Measurements from ENCODE around the gene ATPAF2.

Gene ATPAF2

GRCh38 chr17:17983376-17983775, 55.6 kb downstream of the ATPAF2 start:
- DNase-seq = no peak

GRCh38 chr17:17982801-17983200, 56.2 kb downstream of the ATPAF2 start:
- no peak for DNase-seq

- DNase-seq = no peak
These were observed 57.6 kb downstream of the ATPAF2 start for GRCh38 chr17:17981330-17981729.

DNA sequence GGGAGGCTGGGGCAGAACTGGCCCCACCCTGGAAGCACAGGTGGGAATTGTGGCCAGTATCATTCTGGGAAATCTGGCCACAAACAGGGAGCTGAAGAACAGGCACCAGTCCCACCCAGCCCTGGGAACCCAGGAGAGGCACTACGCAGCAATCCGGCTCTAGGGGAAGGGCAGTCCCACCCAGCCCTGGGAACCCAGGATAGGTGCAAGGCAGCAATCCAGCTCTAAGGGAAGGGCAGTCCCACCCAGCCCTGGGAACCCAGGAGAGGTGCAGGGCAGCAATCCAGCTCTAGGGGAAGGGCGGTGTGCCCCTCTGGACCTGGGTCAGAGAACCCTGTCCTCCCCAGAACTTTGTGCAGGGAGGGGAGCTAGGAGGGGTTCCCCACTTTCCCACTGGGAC, 59.2 kb downstream of the ATPAF2 start:
- no peak for DNase-seq

DNA sequence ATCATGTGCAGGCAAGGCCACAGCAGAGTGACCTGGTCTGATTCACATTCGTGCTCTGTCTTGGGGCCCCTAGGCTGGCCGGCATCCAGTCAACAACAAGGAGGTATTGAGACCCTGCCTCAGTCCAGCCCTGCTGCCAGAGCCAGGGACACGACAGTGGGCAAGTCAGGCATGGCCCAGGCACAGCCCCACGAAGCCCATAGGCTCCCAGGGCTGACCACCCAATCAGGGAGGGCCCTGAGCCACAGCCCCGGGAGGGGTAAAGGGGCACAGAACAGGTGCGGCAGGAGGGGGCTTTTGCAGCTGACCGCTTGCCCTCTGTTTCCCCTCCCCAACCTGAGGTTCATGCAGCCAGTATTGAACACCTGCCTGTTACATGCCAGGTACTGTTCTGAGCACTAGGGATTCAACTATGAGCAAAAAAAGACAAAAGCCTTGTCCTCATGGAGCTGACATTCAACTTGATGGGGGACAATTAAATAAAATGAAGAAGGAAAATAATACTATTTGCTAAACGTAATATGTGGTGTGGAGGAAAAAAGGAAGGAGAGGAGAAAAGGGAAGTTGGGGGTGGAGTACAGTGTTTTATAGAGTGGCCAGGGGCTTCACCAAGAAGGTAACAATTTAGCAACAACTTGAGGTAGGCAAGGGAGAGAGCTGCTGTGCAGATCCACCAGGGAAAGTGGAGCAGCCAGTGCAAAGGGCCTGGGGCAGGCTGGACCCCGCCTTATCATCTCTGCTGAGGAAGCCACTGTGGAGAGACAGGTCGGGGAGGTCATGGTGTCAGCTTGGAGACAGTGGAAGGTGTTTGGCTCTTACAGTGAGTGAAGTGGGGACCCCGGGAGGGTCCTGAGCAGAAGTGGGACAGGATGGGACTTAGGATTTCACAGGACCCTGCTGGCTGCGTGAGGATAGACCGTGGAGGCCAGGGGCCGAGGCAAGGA, 60.2 kb downstream of the ATPAF2 start:
- DNase-seq = no peak

DNA sequence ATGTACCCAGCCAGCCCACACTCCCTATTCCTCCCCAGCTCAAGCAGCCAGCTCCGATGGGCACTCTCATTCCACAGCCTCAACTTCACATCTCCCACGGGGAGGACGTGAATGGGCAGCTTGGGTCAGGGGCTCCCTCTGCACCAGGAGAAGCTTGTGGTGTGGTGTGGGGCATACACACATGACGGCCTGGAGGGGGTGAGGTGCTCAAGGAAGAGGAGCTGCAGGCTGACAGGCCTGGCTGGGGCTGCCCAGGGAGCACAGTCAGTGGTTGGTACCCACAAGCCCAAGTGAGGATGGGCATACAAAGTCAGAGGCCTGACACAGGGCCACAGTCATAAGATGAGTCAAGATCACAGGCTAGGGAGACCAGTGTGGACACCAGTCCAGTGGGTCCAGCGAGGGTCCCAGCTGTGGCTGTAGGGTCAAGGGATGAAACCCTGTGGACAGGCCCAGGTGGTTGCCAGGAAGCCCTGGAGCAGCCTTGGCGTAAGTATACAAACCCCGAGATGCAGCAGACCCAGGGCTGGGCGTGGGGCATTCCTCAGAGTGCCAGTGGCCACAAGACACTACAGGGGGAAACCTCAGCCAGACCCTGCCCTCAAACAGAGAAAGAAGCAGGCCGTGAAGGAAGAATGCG, 61.9 kb downstream of the ATPAF2 start:
- DNase-seq = no peak

- no peak for DNase-seq
These were observed 63.5 kb downstream of the ATPAF2 start for GRCh38 chr17:17975436-17975835.

DNA sequence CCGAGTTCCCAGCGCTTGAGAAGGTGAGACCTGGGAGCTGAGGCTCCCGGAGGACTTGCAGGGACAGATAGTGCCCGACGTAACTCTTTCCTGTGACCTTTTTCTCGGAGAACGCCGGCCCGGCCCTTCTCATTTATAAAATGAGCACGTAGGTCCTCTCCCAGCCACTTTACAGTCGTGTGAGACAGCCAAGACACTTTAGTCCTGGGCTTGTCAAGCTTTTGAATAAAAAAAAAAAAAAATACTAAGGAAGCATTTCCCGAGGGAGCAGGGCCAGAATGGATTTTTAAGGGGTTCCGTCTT, 66.1 kb downstream of the ATPAF2 start:
- DNase-seq = no peak

- peak; percentile 100 for DNase-seq
These were observed 66.6 kb downstream of the ATPAF2 start, which contains the start of the genes DRC3 and TOM1L2 for GRCh38 chr17:17972126-17972951. DRC3 (plus strand) TSS chr17:17972862; CDS start chr17:17977599, 4,737 bp downstream. TOM1L2 (minus strand) TSS chr17:17972400; CDS start chr17:17972313, 87 bp downstream.

DNA sequence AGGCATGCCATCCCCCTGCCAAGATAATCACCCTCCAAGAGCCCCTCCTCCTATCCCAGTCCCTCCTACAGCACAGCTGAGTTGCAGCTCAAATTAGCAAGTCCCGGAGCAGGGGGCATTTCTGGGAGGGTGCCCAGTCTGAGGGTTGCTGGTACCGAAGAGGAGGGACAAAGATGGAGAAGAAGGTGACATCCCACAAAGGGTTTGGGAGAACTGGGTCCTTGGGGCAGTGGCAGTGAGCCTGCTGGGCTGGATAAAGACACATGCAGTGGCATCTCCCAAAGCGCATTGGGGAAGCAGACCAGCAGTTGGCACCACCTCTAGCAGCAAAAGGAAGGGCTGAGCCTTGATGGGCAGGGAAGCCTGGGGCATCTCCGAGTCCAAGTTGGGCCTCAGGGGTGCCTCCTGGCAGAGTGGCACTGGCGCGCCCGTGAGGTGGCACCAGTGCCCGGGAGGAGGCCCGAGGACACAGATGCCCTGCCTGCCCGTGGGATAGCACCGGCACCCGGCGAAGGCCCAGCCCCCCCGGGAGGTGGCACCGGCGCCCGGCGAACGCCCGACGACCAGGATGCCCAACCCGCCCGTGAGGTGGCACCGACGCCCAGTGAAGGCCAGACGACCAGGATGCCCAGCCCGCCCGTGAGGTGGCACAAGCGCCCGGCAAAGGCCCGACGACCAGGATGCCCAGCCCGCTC, 67.4 kb downstream of the ATPAF2 start:
- no peak for DNase-seq

GRCh38 chr17:17970699-17971430, 68.1 kb downstream of the ATPAF2 start:
- no peak for DNase-seq
